Measurements from ENCODE around the gene RIMS3.
"Not testable (repeated sequence)": the region's sequence is repeated elsewhere in the genome, so short reads cannot be mapped to it uniquely, and the experiment has no call there.

RIMS3 gene

DNA sequence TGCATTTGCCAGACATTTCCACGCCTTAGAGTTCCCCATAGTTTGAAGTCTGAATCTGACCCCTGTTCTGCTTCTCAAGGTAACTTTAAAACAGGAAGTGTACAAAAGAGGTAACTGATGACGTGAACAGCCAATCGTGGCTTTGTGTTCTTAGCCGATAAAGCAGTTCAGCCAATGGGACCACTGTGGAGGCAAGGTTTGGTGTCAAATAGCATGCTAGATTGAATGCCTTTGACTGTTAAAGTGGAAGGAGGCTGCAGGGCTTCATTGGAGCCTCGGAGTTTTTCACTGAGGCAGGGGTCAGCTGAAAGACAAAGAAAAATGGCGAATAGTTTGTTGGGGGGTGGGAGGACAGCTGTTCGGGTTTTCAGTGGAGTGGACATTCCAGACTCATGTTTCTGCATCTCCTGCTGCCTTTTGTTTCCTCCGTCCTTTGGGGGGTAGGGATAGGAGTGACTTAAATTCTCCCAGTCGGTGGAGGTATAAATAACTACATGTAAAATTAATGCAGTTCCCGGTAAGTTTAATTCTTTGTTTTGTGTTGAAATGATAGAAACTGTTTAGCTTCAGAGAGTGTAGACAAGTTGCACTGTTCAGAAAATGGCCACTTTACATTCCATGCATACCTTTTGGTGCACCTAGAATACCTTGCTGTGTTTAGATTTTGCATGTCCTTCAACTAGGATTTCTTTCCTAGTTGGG, 43.8 kb upstream of the RIMS3 start:
- H3K4me3 ChIP-seq (replicated peaks; ENCODE audit: low read depth, low read length) = peak overlapping the region; percentile 69
- peak; percentile 99 for DNase-seq (ENCODE audit: low read depth)
- no peak for TF ChIP-seq CTCF (IDR thresholded peaks at IDR 0.05; ENCODE audit: low read length, missing control alignments)

DNA sequence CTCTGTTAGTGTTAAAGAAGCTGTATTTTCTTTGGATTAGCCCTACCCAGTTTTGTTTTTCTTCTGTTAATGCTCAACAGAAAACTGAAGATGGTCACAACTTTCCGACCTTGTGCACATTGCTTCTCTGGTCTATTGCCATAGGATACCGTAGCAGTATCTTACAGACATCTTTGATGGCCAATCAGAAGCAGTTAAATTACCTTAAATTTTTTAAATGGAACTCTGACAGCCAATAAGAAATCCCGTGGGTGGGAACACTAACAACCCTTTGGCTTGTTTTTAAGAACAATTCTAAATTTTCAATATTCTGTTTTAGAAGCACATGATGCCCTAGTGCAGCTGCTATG, 43.2 kb upstream of the RIMS3 start:
- H3K4me3 ChIP-seq (replicated peaks; ENCODE audit: low read depth, low read length) = peak overlapping the region; percentile 69
- peak; percentile 93 for DNase-seq (ENCODE audit: low read depth)
- no peak for TF ChIP-seq CTCF (IDR thresholded peaks at IDR 0.05; ENCODE audit: low read length, missing control alignments)

- no peak for TF ChIP-seq CTCF (IDR thresholded peaks at IDR 0.05; ENCODE audit: low read length, missing control alignments)
- DNase-seq (ENCODE audit: low read depth) = no peak
- no peak overlapping the region for H3K4me3 ChIP-seq (replicated peaks; ENCODE audit: low read depth, low read length)
Observed at GRCh38 chr1:40706626-40707025, 41.1 kb upstream of the RIMS3 start.

GRCh38 chr1:40704817-40705733, 39.6 kb upstream of the RIMS3 start:
- no peak overlapping the region for H3K4me3 ChIP-seq (replicated peaks; ENCODE audit: low read depth, low read length)
- DNase-seq (ENCODE audit: low read depth) = no peak
- no peak for TF ChIP-seq CTCF (IDR thresholded peaks at IDR 0.05; ENCODE audit: low read length, missing control alignments)

- DNase-seq (ENCODE audit: low read depth) = peak; percentile 80
- TF ChIP-seq CTCF (IDR thresholded peaks at IDR 0.05; ENCODE audit: low read length, missing control alignments) = no peak
- no peak overlapping the region for H3K4me3 ChIP-seq (replicated peaks; ENCODE audit: low read depth, low read length)
Observed at GRCh38 chr1:40703316-40703715, 37.8 kb upstream of the RIMS3 start.

- not testable (repeated sequence) for DNase-seq (ENCODE audit: low read depth); H3K4me3 ChIP-seq (replicated peaks; ENCODE audit: low read depth, low read length)
Observed at GRCh38 chr1:40702810-40703209, 37.3 kb upstream of the RIMS3 start.

DNA sequence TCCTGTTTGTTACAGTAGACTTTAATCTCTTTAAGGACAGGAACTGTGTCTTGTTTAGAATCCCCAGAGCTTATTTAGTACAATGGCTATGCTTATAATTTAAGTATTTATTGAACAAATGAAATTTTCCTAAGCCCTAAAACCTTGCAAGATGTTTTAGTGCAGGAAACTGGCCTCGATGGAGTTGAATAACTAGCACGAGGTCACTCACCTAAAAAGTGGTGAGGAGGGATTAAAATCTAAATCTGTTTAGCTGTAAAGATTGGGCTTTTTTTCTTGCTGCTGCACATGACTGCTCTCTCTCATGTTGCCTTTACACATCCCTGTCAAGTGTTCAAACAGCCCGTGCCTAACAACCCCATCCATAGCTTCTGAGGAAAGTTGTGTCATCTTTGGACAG, 36.2 kb upstream of the RIMS3 start:
- H3K4me3 ChIP-seq (replicated peaks; ENCODE audit: low read depth, low read length) = no peak overlapping the region
- TF ChIP-seq CTCF (IDR thresholded peaks at IDR 0.05; ENCODE audit: low read length, missing control alignments) = no peak
- DNase-seq (ENCODE audit: low read depth) = no peak

Data from fibroblast of pulmonary artery (primary cell).